A549 (cell line): ENCODE data around the gene RIMBP2. TPM values are rescaled to one million over a fixed set of nuclear protein-coding genes. Genes with fewer than 3 reads are reported as not detected.
A peak's percentile ranks its signal among the peaks of the same experiment; 100 is the strongest.

Source experiments
- ATAC-seq, 2 experiments: fragments of 200-7000 bp in 1 of 2; fragments of >200 bp in 1 of 2; cut with Nextera tagmentation in 1 of 2; cut with Tn5 transposase in 1 of 2; 3 replicates each; pipeline versions ENCODE4 v1.8.0 to v1.9.1; 2018 to 2020; ENCODE audit warnings: mild to moderate bottlenecking in 1 of 2, moderate library complexity in 1 of 2
- CTCF ChIA-PET: fragments of 300-600 bp; sonication (Branson Sonifier 250); formaldehyde crosslinking; extraction: SDS; loops from one replicate; lab custom pipeline; 2021; ENCODE audit warnings: antibody characterized with exemption, inconsistent platforms; lab: Yijun Ruan, JAX
- POLR2A ChIA-PET: fragments of 350-600 bp; formaldehyde crosslinking; extraction: SDS; loops from one replicate; lab custom pipeline; 2021; ENCODE audit warnings: antibody characterized with exemption, inconsistent platforms; lab: Yijun Ruan, JAX
- DNase-seq, 2 experiments: peaks; one replicate each; pipeline versions ENCODE4 v3.0.0 to v3.0.0-alpha.2; 2011 to 2016; ENCODE audit warnings: low read depth in 1 of 2, low spot score in 1 of 2
- FAIRE-seq: peaks from 2 replicates; lab custom pipeline; 2011; peaks lifted over from hg19 to GRCh38; lab: Jason Lieb, UNC
- H3K27ac ChIP-seq, 2 experiments: fragments of >200 bp; sonication (Bioruptor Twin); formaldehyde crosslinking; 3 replicates each; pipeline ENCODE4 v1.5.1; 2016 to 2017
- H3K4me1 ChIP-seq: fragments of >200 bp; sonication (Bioruptor Twin); formaldehyde crosslinking; 3 replicates; pipeline ENCODE4 v1.6.1; 2016
- H3K4me2 ChIP-seq: fragments of >200 bp; sonication (Bioruptor Twin); formaldehyde crosslinking; 3 replicates; pipeline ENCODE4 v1.6.1; 2016
- H3K4me3 ChIP-seq: fragments of >200 bp; sonication (Bioruptor Twin); formaldehyde crosslinking; 3 replicates; pipeline ENCODE4 v1.5.1; 2016
- H3K9me3 ChIP-seq: fragments of >200 bp; sonication (Bioruptor Twin); formaldehyde crosslinking; 3 replicates; pipeline ENCODE4 v1.6.1; 2016
- CEBPB ChIP-seq, 2 experiments: fragments of >200 bp in 1 of 2; sonication (Bioruptor Twin) in 1 of 2; formaldehyde crosslinking in 1 of 2; IDR thresholded peaks; 2 replicates each; pipeline ENCODE4 v1.6.1; 2012 to 2016
- CTCF ChIP-seq: fragments of >200 bp; sonication (Bioruptor Twin); formaldehyde crosslinking; IDR thresholded peaks from 3 replicates; pipeline ENCODE4 v1.5.1; 2016
- ESRRA ChIP-seq: fragments of 150-350 bp; IDR thresholded peaks from 2 replicates; pipeline ENCODE4 v1.6.1; 2014; ENCODE audit warnings: mild to moderate bottlenecking, low read length, borderline replicate concordance
- FOSB ChIP-seq: fragments of 250-450 bp; sonication (Bioruptor Pico); IDR thresholded peaks from 2 replicates; pipeline ENCODE4 v1.5.0; 2020; ENCODE audit warnings: mild to moderate bottlenecking, moderate library complexity
- HES2 ChIP-seq: fragments of >200 bp; sonication (Bioruptor Twin); formaldehyde crosslinking; IDR thresholded peaks from 2 replicates; pipeline ENCODE4 v1.6.1; 2016
- HMGXB4 ChIP-seq: fragments of 250-450 bp; sonication (Bioruptor Pico); IDR thresholded peaks from 2 replicates; pipeline ENCODE4 v1.5.0; 2021; ENCODE audit warnings: mild to moderate bottlenecking, moderate library complexity, borderline replicate concordance
- HOXA7 ChIP-seq: fragments of 250-450 bp; sonication (Bioruptor Pico); IDR thresholded peaks from 2 replicates; pipeline ENCODE4 v1.5.0; 2020; ENCODE audit warnings: mild to moderate bottlenecking, moderate library complexity
- MYC ChIP-seq: IDR thresholded peaks from 2 replicates; pipeline ENCODE4 v1.6.1; 2012; ENCODE audit warnings: mild to moderate bottlenecking, inconsistent platforms, low read length, improper control_type of control experiment, borderline replicate concordance
- NFE2L2 ChIP-seq: fragments of 150-350 bp; conservative IDR thresholded peaks from 2 replicates; pipeline ENCODE4 v1.6.1; 2014; ENCODE audit warnings: low read length
- PBX3 ChIP-seq: IDR thresholded peaks from 2 replicates; pipeline ENCODE4 v1.6.1; 2012
- RAD21 ChIP-seq, 2 experiments: fragments of >200 bp in 1 of 2; sonication (Bioruptor Twin) in 1 of 2; formaldehyde crosslinking in 1 of 2; IDR thresholded peaks in 1 of 2; conservative IDR thresholded peaks in 1 of 2; 2 replicates in 1 of 2; 3 replicates in 1 of 2; pipeline ENCODE4 v1.6.1; 2012 to 2018; ENCODE audit warnings: inconsistent platforms in 1 of 2
- RCOR1 ChIP-seq: fragments of 150-350 bp; IDR thresholded peaks from 2 replicates; pipeline ENCODE4 v1.6.1; 2014; ENCODE audit warnings: antibody characterized with exemption, low read length, low read depth
- RFX5 ChIP-seq: fragments of 450-650 bp; IDR thresholded peaks from 2 replicates; pipeline ENCODE4 v1.7.1; 2014; ENCODE audit warnings: antibody characterized with exemption, mild to moderate bottlenecking, moderate library complexity
- SMC3 ChIP-seq: fragments of >200 bp; sonication (Bioruptor Twin); formaldehyde crosslinking; IDR thresholded peaks from 3 replicates; pipeline ENCODE4 v1.6.1; 2018; ENCODE audit warnings: inconsistent platforms
- SREBF2 ChIP-seq: fragments of 450-650 bp; IDR thresholded peaks from 2 replicates; pipeline ENCODE4 v1.6.1; 2014; ENCODE audit warnings: mild to moderate bottlenecking, moderate library complexity
- WGBS: methylation state at CpG from one replicate; pipeline ENCODE4 v1.1.6; 2017; ENCODE audit errors: missing lambda C conversion rate; 5-methylcytosine and 5-hydroxymethylcytosine counted together
- polyA plus RNA-seq, 4 experiments: library from polyadenylated mRNA; depleted of rRNA in 3 of 4; stranded (reverse); fragments of >200 nt; fragmentation: RNase III in 1 of 4; extraction: RNeasy Plus Mini Kit Qiagen cat#74134 plus additional on column Dnase treatment in 1 of 4; gene quantifications; 2 replicates in 3 of 4; 3 replicates in 1 of 4; pipeline ENCODE4 v1.2.3, GENCODE V29; 2011 to 2017
- TF ChIP-seq, protein P1 (sequence below): fragments of >200 bp; sonication (Bioruptor Twin); formaldehyde crosslinking; IDR thresholded peaks from 3 replicates; pipeline ENCODE4 v1.6.1; 2016

RIMBP2 gene
- polyA plus RNA-seq, 2 of the 4 experiments (the other 2 are of a cell fraction): not detected

DNA sequence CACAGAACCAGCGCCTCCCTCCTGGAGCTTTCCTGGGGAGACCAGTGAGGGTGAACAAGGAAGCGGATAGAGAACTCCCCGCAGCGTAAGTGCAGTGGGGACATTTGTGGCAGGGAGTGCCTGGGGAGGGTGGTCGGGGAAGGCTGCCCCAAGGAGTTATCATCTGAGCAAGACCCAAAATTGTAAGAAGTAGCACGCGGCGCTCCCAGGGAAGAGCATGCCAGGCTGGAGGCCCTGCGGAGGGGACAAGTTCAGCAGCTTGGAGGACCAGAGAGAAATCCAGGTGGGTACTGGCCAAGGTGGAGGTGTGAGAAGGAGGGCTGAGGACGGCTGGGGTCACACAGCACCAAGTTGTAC, 46.2 kb upstream of the RIMBP2 start:
- no peak for TF ChIP-seq HES2
- no peak for TF ChIP-seq MYC
- TF ChIP-seq, protein P1, sequence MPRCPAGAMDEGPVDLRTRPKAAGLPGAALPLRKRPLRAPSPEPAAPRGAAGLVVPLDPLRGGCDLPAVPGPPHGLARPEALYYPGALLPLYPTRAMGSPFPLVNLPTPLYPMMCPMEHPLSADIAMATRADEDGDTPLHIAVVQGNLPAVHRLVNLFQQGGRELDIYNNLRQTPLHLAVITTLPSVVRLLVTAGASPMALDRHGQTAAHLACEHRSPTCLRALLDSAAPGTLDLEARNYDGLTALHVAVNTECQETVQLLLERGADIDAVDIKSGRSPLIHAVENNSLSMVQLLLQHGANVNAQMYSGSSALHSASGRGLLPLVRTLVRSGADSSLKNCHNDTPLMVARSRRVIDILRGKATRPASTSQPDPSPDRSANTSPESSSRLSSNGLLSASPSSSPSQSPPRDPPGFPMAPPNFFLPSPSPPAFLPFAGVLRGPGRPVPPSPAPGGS: no peak
- no peak for TF ChIP-seq RFX5
- no peak for TF ChIP-seq NFE2L2
- no peak for TF ChIP-seq RCOR1
- Histone ChIP-seq H3K4me3 (no peak overlapping the region), H3K9me3 (no peaks in the 10 kb centered on the region), H3K27ac (no peak overlapping the region), H3K4me1 (no peaks in the 10 kb centered on the region), H3K4me2 (no peak overlapping the region)
- ChIA-PET CTCF (interaction anchor here (0.9 to 4.8 kb wide), 10 partner anchors 11 to 370 kb away, joined by 3 to 46 read pairs (median 6); partner anchors contain the start of gene STX2), POLR2A (no interaction called here)
- DNase-seq (no peak), ATAC-seq (peak in 1 of 2 experiments; percentile 4; a peak in 3 of 6 replicates), FAIRE-seq (no peak)
- 48% methylated on average over 10 of the region's 10 CpGs for WGBS

DNA sequence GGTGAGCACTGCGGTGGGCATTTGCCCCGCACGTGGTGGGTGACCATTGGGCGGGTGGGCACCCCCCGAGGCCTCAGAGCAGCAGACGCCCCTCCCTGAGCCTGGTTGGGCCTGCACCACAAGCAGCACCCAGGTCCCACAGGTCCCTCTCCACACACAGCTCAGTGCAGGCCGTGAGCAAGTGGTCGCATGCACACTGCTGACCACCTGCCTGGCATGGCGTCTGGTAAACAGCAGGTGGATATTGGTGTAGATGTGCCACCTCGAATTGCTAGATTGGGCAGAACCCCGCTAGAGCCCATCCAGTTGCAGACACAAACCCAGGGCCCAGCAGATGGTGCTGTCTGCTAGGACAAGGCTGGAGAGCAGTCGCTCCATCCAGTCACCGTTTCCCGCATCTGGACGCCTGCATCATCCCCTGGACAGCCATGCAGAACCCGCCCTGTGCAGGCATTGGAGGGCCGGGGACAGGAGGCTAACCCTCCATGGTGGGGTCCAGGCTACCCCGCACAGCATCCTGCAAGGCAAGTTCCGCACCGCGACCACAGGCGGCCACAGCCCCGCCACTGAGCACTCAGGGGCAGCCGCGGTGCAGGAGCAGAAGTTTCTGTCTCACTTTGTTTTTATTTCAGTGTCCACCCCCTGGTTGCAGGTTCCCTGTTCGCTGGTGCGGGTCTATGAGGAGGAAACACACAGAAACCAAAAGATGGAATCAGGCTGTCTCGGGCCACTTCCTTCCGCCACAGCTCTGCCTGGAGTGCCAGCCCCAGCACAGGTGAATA, 45.6 kb upstream of the RIMBP2 start:
- TF ChIP-seq FOSB: no peak
- TF ChIP-seq RAD21 (conservative IDR thresholded peaks at IDR 0.05 in 1 of 2, IDR thresholded peaks at IDR 0.05 in 1 of 2): peak; percentile 81 to 91
- peak; percentile 60 for TF ChIP-seq CTCF
- TF ChIP-seq SMC3: peak; percentile 45; the same call in 1 of the 3 replicates
- TF ChIP-seq, all 56 proteins: peak for 3
- H3K4me3 ChIP-seq: no peak overlapping the region
- no peaks in the 10 kb centered on the region for H3K4me1 ChIP-seq
- POLR2A ChIA-PET: no interaction called here
- DNase-seq: peak; percentile 72 to 82
- no peak overlapping the region for H3K27ac ChIP-seq
- CTCF ChIA-PET: interaction anchor here (0.9 to 4.8 kb wide), 13 partner anchors 11 to 370 kb away, joined by 3 to 46 read pairs (median 4); partner anchors contain the start of gene STX2
- H3K4me2 ChIP-seq: no peak overlapping the region
- FAIRE-seq: no peak
- WGBS: 18% methylated on average over 23 of the region's 29 CpGs
- ATAC-seq: peak; percentile 87 to 94
- H3K9me3 ChIP-seq: no peaks in the 10 kb centered on the region

- no peak overlapping the region for H3K4me3 ChIP-seq
- H3K4me1 ChIP-seq: no peaks in the 10 kb centered on the region
- ChIA-PET CTCF (interaction anchor here (1.2 to 7.9 kb wide), 2 partner anchors 7 to 353 kb away, joined by 5 to 46 read pairs; no protein-coding TSS in a partner anchor), POLR2A (no interaction called here)
- H3K27ac ChIP-seq: no peak overlapping the region
- TF ChIP-seq HOXA7 (CRISPR knock-in tag): no peak
- TF ChIP-seq PBX3: no peak
- no peak for TF ChIP-seq ESRRA
- TF ChIP-seq HMGXB4 (CRISPR knock-in tag): no peak
- TF ChIP-seq MYC: no peak
- no peak for TF ChIP-seq SMC3
- TF ChIP-seq CEBPB (IDR thresholded peaks at IDR 0.05): no peak
- no peak for TF ChIP-seq SREBF2
- no peak for ATAC-seq
- H3K9me3 ChIP-seq: peaks cover 7% of the 10 kb centered on the region; the same call in 1 of the 3 replicates
- FAIRE-seq: no peak
- no peak for DNase-seq
- no peak overlapping the region for H3K4me2 ChIP-seq
- 68% methylated on average over 3 of the region's 3 CpGs for WGBS
Measured at GRCh38 chr12:130754234-130754901, 38.3 kb upstream of the RIMBP2 start.
